WTC11 (cell line): ENCODE data around the gene HMGCS1. TPM values are rescaled to one million over a fixed set of nuclear protein-coding genes. Genes with fewer than 3 reads are reported as not detected.

ENCODE experiments used
- ATAC-seq: fragments of 200-7000 bp; cut with Tn5 transposase; 2 replicates; pipeline ENCODE4 v1.10.0; 2021; ENCODE audit warnings: mild to moderate bottlenecking, moderate library complexity
- CTCF ChIA-PET: fragments of 300-600 bp; sonication (Branson Sonifier 250); formaldehyde crosslinking; loops from one replicate; lab custom pipeline; 2021; ENCODE audit warnings: antibody characterized with exemption; lab: Charles Lee
- POLR2A ChIA-PET: fragments of 350-600 bp; sonication (Branson Sonifier 250); formaldehyde crosslinking; loops from one replicate; lab custom pipeline; 2021; ENCODE audit warnings: antibody characterized with exemption; lab: Charles Lee
- DNase-seq: peaks from one replicate; pipeline ENCODE4 v3.0.0; 2021; ENCODE audit warnings: low spot score
- H3K27ac Mint-ChIP-seq: 2 replicates; pipeline ENCODE4 v1.8.0; 2021; ENCODE audit warnings: mixed read lengths
- H3K27me3 Mint-ChIP-seq: 2 replicates; pipeline ENCODE4 v1.8.0; 2021; ENCODE audit warnings: low read depth, mild to moderate bottlenecking, moderate library complexity, mixed read lengths
- H3K36me3 Mint-ChIP-seq: 2 replicates; pipeline ENCODE4 v1.8.0; 2021; ENCODE audit warnings: mixed read lengths
- H3K4me1 Mint-ChIP-seq: 2 replicates; pipeline ENCODE4 v1.8.0; 2022; ENCODE audit warnings: mixed read lengths
- H3K4me3 Mint-ChIP-seq: 2 replicates; pipeline ENCODE4 v1.8.0; 2021; ENCODE audit warnings: mild to moderate bottlenecking, moderate library complexity, mixed read lengths
- H3K9me3 Mint-ChIP-seq: 2 replicates; pipeline ENCODE4 v1.8.0; 2021; ENCODE audit warnings: mixed read lengths
- CBFB ChIP-seq: sonication (generic); formaldehyde crosslinking; IDR thresholded peaks from 2 replicates; pipeline ENCODE4 v1.8.1; 2022; ENCODE audit warnings: mild to moderate bottlenecking, low read depth, missing genetic modification reagents
- NFYB ChIP-seq: sonication (generic); formaldehyde crosslinking; conservative IDR thresholded peaks from 2 replicates; pipeline ENCODE4 v1.8.0; 2022; ENCODE audit warnings: low read depth, missing genetic modification reagents
- OVOL2 ChIP-seq: fragments of 250-450 bp; sonication (Bioruptor Pico); IDR thresholded peaks from 2 replicates; pipeline ENCODE4 v1.9.0; 2021; ENCODE audit warnings: mild to moderate bottlenecking, borderline replicate concordance
- RELA ChIP-seq: sonication (generic); formaldehyde crosslinking; IDR thresholded peaks from 2 replicates; pipeline ENCODE4 v1.8.1; 2022; ENCODE audit warnings: missing genetic modification reagents, mild to moderate bottlenecking, borderline replicate concordance
- TEAD4 ChIP-seq: sonication (generic); formaldehyde crosslinking; IDR thresholded peaks from 2 replicates; pipeline ENCODE4 v1.8.0; 2022; ENCODE audit warnings: mild to moderate bottlenecking, missing genetic modification reagents
- ZBTB21 ChIP-seq: sonication (generic); formaldehyde crosslinking; IDR thresholded peaks from 2 replicates; pipeline ENCODE4 v1.8.1; 2023; ENCODE audit warnings: mild to moderate bottlenecking, missing genetic modification reagents, borderline replicate concordance
- ZNF219 ChIP-seq: sonication (generic); formaldehyde crosslinking; IDR thresholded peaks from 2 replicates; pipeline ENCODE4 v1.8.0; 2023; ENCODE audit warnings: missing genetic modification reagents, mild to moderate bottlenecking, borderline replicate concordance
- ZNF263 ChIP-seq: sonication (generic); formaldehyde crosslinking; IDR thresholded peaks from 2 replicates; pipeline ENCODE4 v1.8.1; 2022; ENCODE audit warnings: low read depth, mild to moderate bottlenecking, moderate library complexity, missing genetic modification reagents
- ZNF317 ChIP-seq: sonication (generic); formaldehyde crosslinking; IDR thresholded peaks from 2 replicates; pipeline ENCODE4 v1.8.1; 2023; ENCODE audit warnings: low read depth, mild to moderate bottlenecking, moderate library complexity, missing genetic modification reagents, borderline replicate concordance
- total RNA-seq: library from RNA; stranded (reverse); gene quantifications from 3 replicates; pipeline ENCODE4 v1.2.3, GENCODE V29; 2021
- TF ChIP-seq, protein P1 (sequence below): sonication (generic); formaldehyde crosslinking; IDR thresholded peaks from 2 replicates; pipeline ENCODE4 v1.8.1; 2022; ENCODE audit warnings: low read depth, mild to moderate bottlenecking, moderate library complexity, missing genetic modification reagents, borderline replicate concordance
- TF ChIP-seq, protein P2 (sequence below): sonication (generic); formaldehyde crosslinking; IDR thresholded peaks from 2 replicates; pipeline ENCODE4 v1.8.1; 2022; ENCODE audit warnings: mild to moderate bottlenecking, missing genetic modification reagents, moderate library complexity, borderline replicate concordance
- TF ChIP-seq, protein P3 (sequence below): fragments of 200-600 bp; IDR thresholded peaks from 2 replicates; pipeline ENCODE4 v1.8.0; 2022; ENCODE audit warnings: antibody characterized with exemption
- TF ChIP-seq, protein P4 (sequence below): sonication (generic); formaldehyde crosslinking; IDR thresholded peaks from 2 replicates; pipeline ENCODE4 v1.8.1; 2022; ENCODE audit warnings: mild to moderate bottlenecking, moderate library complexity, missing genetic modification reagents
- TF ChIP-seq, protein P5 (sequence below): sonication (generic); formaldehyde crosslinking; IDR thresholded peaks from 2 replicates; pipeline ENCODE4 v1.8.0; 2022; ENCODE audit warnings: mild to moderate bottlenecking, missing genetic modification reagents

HMGCS1 gene
- total RNA-seq, 1 experiment from 2014 or later, result 199 TPM

DNA sequence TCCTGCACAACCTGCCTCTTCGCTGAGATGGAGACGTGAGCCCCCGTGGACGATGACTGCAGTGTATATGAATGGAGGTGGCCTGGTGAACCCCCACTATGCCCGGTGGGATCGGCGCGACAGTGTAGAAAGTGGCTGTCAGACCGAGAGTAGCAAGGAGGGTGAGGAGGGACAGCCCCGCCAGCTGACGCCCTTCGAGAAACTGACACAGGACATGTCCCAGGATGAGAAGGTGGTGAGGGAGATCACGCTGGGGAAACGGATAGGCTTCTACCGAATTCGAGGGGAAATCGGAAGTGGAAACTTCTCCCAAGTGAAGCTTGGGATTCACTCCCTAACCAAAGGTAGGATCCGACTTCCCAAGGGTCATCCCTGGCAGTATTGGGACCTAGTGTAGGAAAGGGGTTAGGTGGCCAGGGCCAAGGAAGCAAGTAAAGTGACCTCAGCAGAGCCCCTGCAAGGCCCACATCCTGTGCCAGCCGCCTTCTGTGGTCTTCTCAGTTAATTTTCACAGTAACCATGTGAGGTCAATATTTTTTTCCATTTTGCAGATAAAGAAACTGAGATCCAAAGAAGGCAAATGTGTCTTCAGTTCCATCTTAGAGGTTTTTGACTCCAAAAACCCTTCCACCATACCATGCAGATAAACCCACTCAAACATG, 67.4 kb downstream of the HMGCS1 start (continued):
- TF ChIP-seq, protein P1, sequence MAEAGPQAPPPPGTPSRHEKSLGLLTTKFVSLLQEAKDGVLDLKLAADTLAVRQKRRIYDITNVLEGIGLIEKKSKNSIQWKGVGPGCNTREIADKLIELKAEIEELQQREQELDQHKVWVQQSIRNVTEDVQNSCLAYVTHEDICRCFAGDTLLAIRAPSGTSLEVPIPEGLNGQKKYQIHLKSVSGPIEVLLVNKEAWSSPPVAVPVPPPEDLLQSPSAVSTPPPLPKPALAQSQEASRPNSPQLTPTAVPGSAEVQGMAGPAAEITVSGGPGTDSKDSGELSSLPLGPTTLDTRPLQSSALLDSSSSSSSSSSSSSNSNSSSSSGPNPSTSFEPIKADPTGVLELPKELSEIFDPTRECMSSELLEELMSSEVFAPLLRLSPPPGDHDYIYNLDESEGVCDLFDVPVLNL (CRISPR knock-in tag), result no peak
- no peak for TF ChIP-seq RELA (CRISPR knock-in tag)

DNA sequence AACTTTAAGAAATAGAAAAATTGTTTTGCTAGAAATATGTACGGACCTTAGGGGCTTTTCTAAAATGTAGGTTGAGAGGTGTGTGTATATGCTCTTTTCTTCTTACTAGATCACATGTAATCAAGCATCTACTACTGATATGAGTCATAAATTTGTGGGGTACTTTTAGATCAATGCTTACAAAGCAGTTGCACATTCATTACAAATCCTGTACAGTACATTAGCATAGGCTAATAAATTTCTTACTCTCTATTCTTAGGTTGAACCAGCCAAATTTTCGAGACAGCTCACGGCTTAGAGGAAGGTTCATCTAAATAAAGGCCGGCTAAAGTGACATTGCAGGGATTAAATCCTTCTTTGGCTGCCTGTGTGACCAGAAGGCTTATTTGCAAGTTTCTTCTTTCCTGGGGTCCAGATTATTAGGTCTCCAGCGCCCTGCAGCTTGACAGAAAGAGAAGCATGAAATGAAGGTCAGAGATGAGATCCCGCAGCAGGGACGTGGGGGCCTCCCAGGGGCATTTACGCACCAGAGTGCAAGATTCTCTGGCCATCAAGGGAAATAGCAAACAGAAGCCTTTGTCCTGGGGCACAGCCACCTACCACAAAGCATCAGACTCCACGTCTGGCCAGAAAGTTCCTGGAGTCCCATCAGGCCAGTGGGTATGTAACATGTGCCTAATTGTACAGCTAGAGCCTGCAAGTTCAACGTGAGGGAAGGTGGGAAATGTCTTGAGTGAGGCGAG, 68.2 kb downstream of the HMGCS1 start:
- Mint-ChIP-seq H3K36me3 (no peaks in the 10 kb centered on the region), H3K27me3 (no peaks in the 10 kb centered on the region; the same call in 1 of the 2 replicates), H3K4me3 (no peak overlapping the region), H3K9me3 (no peaks in the 10 kb centered on the region), H3K27ac (no peak overlapping the region), H3K4me1 (no peaks in the 10 kb centered on the region)
- ATAC-seq, result no peak
- ChIA-PET CTCF (no interaction called here), POLR2A (no interaction called here)
- DNase-seq, result no peak
- TF ChIP-seq, protein P2, sequence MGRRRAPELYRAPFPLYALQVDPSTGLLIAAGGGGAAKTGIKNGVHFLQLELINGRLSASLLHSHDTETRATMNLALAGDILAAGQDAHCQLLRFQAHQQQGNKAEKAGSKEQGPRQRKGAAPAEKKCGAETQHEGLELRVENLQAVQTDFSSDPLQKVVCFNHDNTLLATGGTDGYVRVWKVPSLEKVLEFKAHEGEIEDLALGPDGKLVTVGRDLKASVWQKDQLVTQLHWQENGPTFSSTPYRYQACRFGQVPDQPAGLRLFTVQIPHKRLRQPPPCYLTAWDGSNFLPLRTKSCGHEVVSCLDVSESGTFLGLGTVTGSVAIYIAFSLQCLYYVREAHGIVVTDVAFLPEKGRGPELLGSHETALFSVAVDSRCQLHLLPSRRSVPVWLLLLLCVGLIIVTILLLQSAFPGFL (CRISPR knock-in tag), result no peak
- TF ChIP-seq CBFB (CRISPR knock-in tag), result no peak

DNA sequence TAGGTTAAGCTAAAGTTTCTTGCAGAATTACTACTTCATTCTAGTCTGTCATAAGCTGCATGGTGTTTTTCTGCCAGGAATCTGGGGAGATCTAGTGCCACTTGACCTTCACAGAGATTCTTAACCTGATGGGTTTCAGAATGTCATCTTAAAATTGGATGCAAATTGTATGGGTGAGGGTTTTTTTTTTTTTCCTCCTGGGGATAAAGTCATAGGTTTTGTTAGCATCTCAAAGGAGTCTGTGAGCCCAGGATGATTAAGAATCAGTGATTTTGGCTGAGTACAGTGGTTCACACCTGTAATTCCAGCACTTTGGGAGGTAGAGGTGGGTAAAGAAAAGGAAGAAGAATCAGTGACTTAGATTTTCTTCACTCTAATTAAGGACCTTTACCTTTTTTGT, 69.9 kb downstream of the HMGCS1 start:
- DNase-seq, result no peak
- TF ChIP-seq ZNF219 (CRISPR knock-in tag) (no peak), ZNF263 (no peak), TEAD4 (no peak), ZNF317 (CRISPR knock-in tag) (no peak), ZBTB21 (CRISPR knock-in tag) (no peak), OVOL2 (CRISPR knock-in tag) (no peak), NFYB (CRISPR knock-in tag) (no peak)
- TF ChIP-seq, protein P3, sequence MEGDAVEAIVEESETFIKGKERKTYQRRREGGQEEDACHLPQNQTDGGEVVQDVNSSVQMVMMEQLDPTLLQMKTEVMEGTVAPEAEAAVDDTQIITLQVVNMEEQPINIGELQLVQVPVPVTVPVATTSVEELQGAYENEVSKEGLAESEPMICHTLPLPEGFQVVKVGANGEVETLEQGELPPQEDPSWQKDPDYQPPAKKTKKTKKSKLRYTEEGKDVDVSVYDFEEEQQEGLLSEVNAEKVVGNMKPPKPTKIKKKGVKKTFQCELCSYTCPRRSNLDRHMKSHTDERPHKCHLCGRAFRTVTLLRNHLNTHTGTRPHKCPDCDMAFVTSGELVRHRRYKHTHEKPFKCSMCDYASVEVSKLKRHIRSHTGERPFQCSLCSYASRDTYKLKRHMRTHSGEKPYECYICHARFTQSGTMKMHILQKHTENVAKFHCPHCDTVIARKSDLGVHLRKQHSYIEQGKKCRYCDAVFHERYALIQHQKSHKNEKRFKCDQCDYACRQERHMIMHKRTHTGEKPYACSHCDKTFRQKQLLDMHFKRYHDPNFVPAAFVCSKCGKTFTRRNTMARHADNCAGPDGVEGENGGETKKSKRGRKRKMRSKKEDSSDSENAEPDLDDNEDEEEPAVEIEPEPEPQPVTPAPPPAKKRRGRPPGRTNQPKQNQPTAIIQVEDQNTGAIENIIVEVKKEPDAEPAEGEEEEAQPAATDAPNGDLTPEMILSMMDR, result no peak
- TF ChIP-seq, protein P4, sequence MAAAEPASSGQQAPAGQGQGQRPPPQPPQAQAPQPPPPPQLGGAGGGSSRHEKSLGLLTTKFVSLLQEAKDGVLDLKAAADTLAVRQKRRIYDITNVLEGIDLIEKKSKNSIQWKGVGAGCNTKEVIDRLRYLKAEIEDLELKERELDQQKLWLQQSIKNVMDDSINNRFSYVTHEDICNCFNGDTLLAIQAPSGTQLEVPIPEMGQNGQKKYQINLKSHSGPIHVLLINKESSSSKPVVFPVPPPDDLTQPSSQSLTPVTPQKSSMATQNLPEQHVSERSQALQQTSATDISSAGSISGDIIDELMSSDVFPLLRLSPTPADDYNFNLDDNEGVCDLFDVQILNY (CRISPR knock-in tag), result no peak
- TF ChIP-seq, protein P5, sequence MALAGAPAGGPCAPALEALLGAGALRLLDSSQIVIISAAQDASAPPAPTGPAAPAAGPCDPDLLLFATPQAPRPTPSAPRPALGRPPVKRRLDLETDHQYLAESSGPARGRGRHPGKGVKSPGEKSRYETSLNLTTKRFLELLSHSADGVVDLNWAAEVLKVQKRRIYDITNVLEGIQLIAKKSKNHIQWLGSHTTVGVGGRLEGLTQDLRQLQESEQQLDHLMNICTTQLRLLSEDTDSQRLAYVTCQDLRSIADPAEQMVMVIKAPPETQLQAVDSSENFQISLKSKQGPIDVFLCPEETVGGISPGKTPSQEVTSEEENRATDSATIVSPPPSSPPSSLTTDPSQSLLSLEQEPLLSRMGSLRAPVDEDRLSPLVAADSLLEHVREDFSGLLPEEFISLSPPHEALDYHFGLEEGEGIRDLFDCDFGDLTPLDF (CRISPR knock-in tag), result no peak
- ChIA-PET CTCF (interaction anchor here (0.7 to 1.3 kb wide), 3 partner anchors 64 to 241 kb away, joined by 3 to 4 read pairs (median 3); partner anchors contain the start of gene TMEM267), POLR2A (no interaction called here)
- H3K36me3 Mint-ChIP-seq, result no peaks in the 10 kb centered on the region
- H3K4me1 Mint-ChIP-seq, result no peaks in the 10 kb centered on the region
- H3K4me3 Mint-ChIP-seq, result no peak overlapping the region
- no peak overlapping the region for H3K27ac Mint-ChIP-seq
- no peaks in the 10 kb centered on the region for H3K9me3 Mint-ChIP-seq
- ATAC-seq, result no peak
- H3K27me3 Mint-ChIP-seq, result no peaks in the 10 kb centered on the region; the same call in 1 of the 2 replicates
